Psoas muscle (tissue), 8 donors: ENCODE data around the gene SLAMF6. TPM values are rescaled to one million over a fixed set of nuclear protein-coding genes. Genes with fewer than 3 reads are reported as not detected.

Experiments
- ATAC-seq, 4 donors: fragments of 200-7000 bp; cut with Tn5 transposase; one replicate each; pipeline ENCODE4 v1.9.1; 2020; ENCODE audit warnings: moderate library complexity in 3 of 4, mild to moderate bottlenecking in 2 of 4
- DNase-seq, 2 donors: peaks; one replicate each; pipeline ENCODE4 v3.0.0-alpha.2; 2020
- H3K27ac ChIP-seq: fragments of 200-600 bp; one replicate; pipeline ENCODE4 v1.8.0; 2022
- H3K27me3 ChIP-seq, 3 donors: fragments of 200-600 bp in 1 of 3; one replicate each; pipeline versions ENCODE4 v1.6.1 to v1.8.0; 2013 to 2022; ENCODE audit warnings: low read length in 2 of 3, mild to moderate bottlenecking in 2 of 3, moderate library complexity in 1 of 3; ENCODE audit not compliant: insufficient read depth in 3 of 3
- H3K36me3 ChIP-seq, 2 donors: fragments of 200-600 bp in 1 of 2; one replicate each; pipeline versions ENCODE4 v1.6.1 to v1.8.0; 2013 to 2022; ENCODE audit warnings: low read depth in 1 of 2, mild to moderate bottlenecking in 1 of 2, moderate library complexity in 1 of 2; ENCODE audit not compliant: insufficient read depth in 1 of 2
- H3K4me1 ChIP-seq: fragments of 200-600 bp; one replicate; pipeline ENCODE4 v1.8.0; 2022
- H3K4me3 ChIP-seq: fragments of 200-600 bp; one replicate; pipeline ENCODE4 v1.8.0; 2022; ENCODE audit warnings: mild to moderate bottlenecking
- H3K9me3 ChIP-seq: fragments of 200-600 bp; one replicate; pipeline ENCODE4 v1.8.0; 2022
- CTCF ChIP-seq: fragments of 200-600 bp; IDR thresholded peaks from one replicate; pipeline ENCODE4 v1.8.0; 2022; ENCODE audit warnings: antibody characterized with exemption
- WGBS, 3 donors: extraction: QIAGEN DNeasy Blood & Tissue Kit; methylation state at CpG; one replicate each; pipeline versions ENCODE4 v1.1.6 to v1.1.7; 2013; 5-methylcytosine and 5-hydroxymethylcytosine counted together
- intact Hi-C, 2 donors: fragments of 100-400 bp; cut with DNase I; formaldehyde crosslinking; loops; one replicate each; pipeline versions ENCODE4 v1.11.0 to v1.14.2; 2022
- polyA plus RNA-seq, 3 donors: library from polyadenylated mRNA; stranded (reverse); fragments of 200-250 nt; gene quantifications; one replicate each; pipeline ENCODE4 v1.2.3, GENCODE V29; 2013
- total RNA-seq, 4 donors: library from RNA; stranded (reverse); fragmentation: NEBNext Ultra II Directional in 2 of 4; extraction: Animal tissue kit (Norgen Biotek cat#: 25700) in 2 of 4; gene quantifications; one replicate each; pipeline versions ENCODE4 v1.2.1 to v1.2.4, GENCODE V29; 2021 to 2023
- donor health status: healthy with polysubstance abuse.
- donor health status: DM: no; HTN: no; CAD: no; lungs with moderate emphysema.
- donor health status: Bipolar disorder and iron deficiency.
- donor health status: healthy.
- donor health status: DM: yes; HTN: yes; CAD: no.
- donor health status: DM: no; HTN: no; CAD: no.
- donor health status: DM: no; HTN: no; CAD: no.
- donor health status: DM: yes; HTN: yes; CAD: no.

Gene SLAMF6
- total and polyA plus RNA-seq, 7 donors, result 0.08 to 0.34 (median 0.19) TPM; not detected in 1

GRCh38 chr1:160466961-160467360 lies 56.1 kb downstream of the SLAMF6 start:
- ATAC-seq, result no peak
- 84 to 96% (median 90%) methylated on average over 2 of the region's 2 CpGs for WGBS, 3 donors
- Histone ChIP-seq H3K4me1 (no peaks in the 10 kb centered on the region), H3K27me3 (peaks cover 0 to 2% (median 2%) of the 10 kb centered on the region in 3 donors), H3K4me3 (no peak overlapping the region), H3K9me3 (no peaks in the 10 kb centered on the region), H3K36me3 (no peaks in the 10 kb centered on the region), H3K27ac (no peak overlapping the region)
- no peak for TF ChIP-seq CTCF
- intact Hi-C loops, result no loop called here
- DNase-seq, result no peak

GRCh38 chr1:160465123-160465522 lies 57.9 kb downstream of the SLAMF6 start:
- WGBS, 3 donors, result 82 to 94% (median 91%) methylated on average over 6 of the region's 6 CpGs
- intact Hi-C loops, result no loop called here
- ATAC-seq, result no peak

GRCh38 chr1:160460683-160461287 lies 62.3 kb downstream of the SLAMF6 start:
- Histone ChIP-seq H3K9me3 (no peaks in the 10 kb centered on the region), H3K27me3 (peaks cover 0 to 2% (median 0%) of the 10 kb centered on the region in 3 donors), H3K36me3 (no peaks in the 10 kb centered on the region), H3K4me3 (no peak overlapping the region), H3K27ac (no peak overlapping the region), H3K4me1 (no peaks in the 10 kb centered on the region)
- 48 to 57% (median 53%) methylated on average over 4 of the region's 4 CpGs for WGBS, 3 donors
- no peak for TF ChIP-seq CTCF
- no peak for DNase-seq
- ATAC-seq, result no peak
- intact Hi-C loops, result no loop called here

More at GRCh38 chr1:160465123-160465522, 57.9 kb downstream of the SLAMF6 start:
- H3K36me3 ChIP-seq, result no peaks in the 10 kb centered on the region
- TF ChIP-seq CTCF, result no peak
- peaks cover 0 to 2% (median 0%) of the 10 kb centered on the region in 3 donors for H3K27me3 ChIP-seq
- no peaks in the 10 kb centered on the region for H3K4me1 ChIP-seq
- DNase-seq, result no peak
- H3K27ac ChIP-seq, result no peak overlapping the region
- no peaks in the 10 kb centered on the region for H3K9me3 ChIP-seq
- no peak overlapping the region for H3K4me3 ChIP-seq

GRCh38 chr1:160460214-160460642 lies 62.8 kb downstream of the SLAMF6 start:
- intact Hi-C loops, result no loop called here
- H3K4me1 ChIP-seq, result no peaks in the 10 kb centered on the region

More at GRCh38 chr1:160460214-160460642, 62.8 kb downstream of the SLAMF6 start:
- no peaks in the 10 kb centered on the region for H3K36me3 ChIP-seq
- no peak overlapping the region for H3K27ac ChIP-seq
- DNase-seq (no peak), ATAC-seq (no peak)
- 57 to 70% (median 67%) methylated on average over 5 of the region's 5 CpGs for WGBS, 3 donors
- peaks cover 0 to 2% (median 0%) of the 10 kb centered on the region in 3 donors for H3K27me3 ChIP-seq
- no peak overlapping the region for H3K4me3 ChIP-seq
- no peaks in the 10 kb centered on the region for H3K9me3 ChIP-seq
- no peak for TF ChIP-seq CTCF
